GM12878 (cell line): ENCODE measurements around the gene LTBP3. TPM values are rescaled to one million over a fixed set of nuclear protein-coding genes. Genes with fewer than 3 reads are reported as not detected.
A peak's percentile ranks its signal among the peaks of the same experiment; 100 is the strongest.

Experiments
- ATF7 ChIP-seq: fragments of 450-650 bp; IDR thresholded peaks from 2 replicates; pipeline ENCODE4 v1.6.1; 2016; ENCODE audit warnings: low read depth, mild to moderate bottlenecking
- BACH1 ChIP-seq: fragments of 450-650 bp; IDR thresholded peaks from 2 replicates; pipeline ENCODE4 v1.6.1; 2017; ENCODE audit warnings: mild to moderate bottlenecking, borderline replicate concordance
- BHLHE40 ChIP-seq, 2 experiments: fragments of 450-650 bp in 1 of 2; IDR thresholded peaks; 2 replicates each; pipeline ENCODE4 v1.6.1; 2011 to 2017; ENCODE audit warnings: low read depth in 2 of 2, borderline replicate concordance in 1 of 2, improper control_type of control experiment in 1 of 2, low read length in 1 of 2, mild to moderate bottlenecking in 1 of 2
- BRCA1 ChIP-seq: IDR thresholded peaks from 2 replicates; pipeline ENCODE4 v1.6.1; 2011; ENCODE audit warnings: low read depth, low read length, improper control_type of control experiment
- EED ChIP-seq: sonication (generic); IDR thresholded peaks from 2 replicates; pipeline ENCODE4 v1.6.1; 2016; ENCODE audit warnings: antibody characterized with exemption, low read depth
- GATAD2B ChIP-seq: fragments of 450-650 bp; conservative IDR thresholded peaks from 2 replicates; pipeline ENCODE4 v1.6.1; 2017; ENCODE audit warnings: low read depth, mild to moderate bottlenecking, moderate library complexity
- MEF2B ChIP-seq: fragments of 450-650 bp; IDR thresholded peaks from 2 replicates; pipeline ENCODE4 v1.6.1; 2018; ENCODE audit warnings: mild to moderate bottlenecking, moderate library complexity; ENCODE audit not compliant: partially characterized antibody, poor library complexity, severe bottlenecking
- MXI1 ChIP-seq: fragments of 150-350 bp; IDR thresholded peaks from 2 replicates; pipeline ENCODE4 v1.6.1; 2011; ENCODE audit warnings: low read depth, mild to moderate bottlenecking, inconsistent platforms, low read length, improper control_type of control experiment
- PAX8 ChIP-seq: fragments of 450-650 bp; IDR thresholded peaks from 2 replicates; pipeline ENCODE4 v1.6.1; 2017; ENCODE audit warnings: mild to moderate bottlenecking, moderate library complexity
- SMARCA5 ChIP-seq: fragments of 450-650 bp; IDR thresholded peaks from 2 replicates; pipeline ENCODE4 v1.6.1; 2017; ENCODE audit warnings: mild to moderate bottlenecking
- ZNF274 ChIP-seq: IDR thresholded peaks from one replicate; pipeline ENCODE4 v1.8.0; 2011; ENCODE audit not compliant: insufficient read length, insufficient read depth
- ZSCAN29 ChIP-seq: fragments of 450-650 bp; IDR thresholded peaks from 2 replicates; pipeline ENCODE4 v1.6.1; 2017; ENCODE audit warnings: mild to moderate bottlenecking, moderate library complexity
- polyA plus RNA-seq, 11 experiments: library from polyadenylated mRNA; depleted of rRNA in 4 of 11; unstranded in 6 of 11; stranded (reverse) in 5 of 11; fragments of >200 nt; fragmentation: Nextera tagmentation in 4 of 11; fragmentation: Illumina TruSeq in 1 of 11; extraction: Ambion mirVana in 4 of 11; extraction: Trizol in 1 of 11; gene quantifications; 1 replicate in 1 of 11; 2 replicates in 10 of 11; pipeline versions ENCODE4 v1.2.1 to v1.2.3, GENCODE V29; 2011 to 2016; ENCODE audit warnings: inconsistent platforms in 2 of 11, missing spikeins in 2 of 11, low read depth in 1 of 11
- total RNA-seq, 4 experiments: library from RNA; depleted of rRNA in 3 of 4; stranded (reverse); fragments of >200 nt in 3 of 4; fragmentation: Illumina TruSeq in 1 of 4; extraction: Trizol in 1 of 4; gene quantifications; 2 replicates each; pipeline versions ENCODE4 v1.2.1 to v1.2.3, GENCODE V29; 2013 to 2021
- TF ChIP-seq, protein P1 (sequence below): fragments of 450-650 bp; formaldehyde crosslinking; IDR thresholded peaks from 2 replicates; pipeline ENCODE4 v1.4.0; 2022; ENCODE audit warnings: mild to moderate bottlenecking, moderate library complexity
- TF ChIP-seq, protein P2 (sequence below): IDR thresholded peaks from 2 replicates; pipeline ENCODE4 v1.6.1; 2012; ENCODE audit warnings: improper control_type of control experiment, low read depth, low read length; ENCODE audit not compliant: insufficient replicate concordance

Gene LTBP3
- total and polyA plus RNA-seq, 10 of the 15 experiments (the other 5 are each of a cell fraction or from before 2014, with no cell fraction given), result 2.2 to 12.2 (median 6.2) TPM; not detected in 2

DNA sequence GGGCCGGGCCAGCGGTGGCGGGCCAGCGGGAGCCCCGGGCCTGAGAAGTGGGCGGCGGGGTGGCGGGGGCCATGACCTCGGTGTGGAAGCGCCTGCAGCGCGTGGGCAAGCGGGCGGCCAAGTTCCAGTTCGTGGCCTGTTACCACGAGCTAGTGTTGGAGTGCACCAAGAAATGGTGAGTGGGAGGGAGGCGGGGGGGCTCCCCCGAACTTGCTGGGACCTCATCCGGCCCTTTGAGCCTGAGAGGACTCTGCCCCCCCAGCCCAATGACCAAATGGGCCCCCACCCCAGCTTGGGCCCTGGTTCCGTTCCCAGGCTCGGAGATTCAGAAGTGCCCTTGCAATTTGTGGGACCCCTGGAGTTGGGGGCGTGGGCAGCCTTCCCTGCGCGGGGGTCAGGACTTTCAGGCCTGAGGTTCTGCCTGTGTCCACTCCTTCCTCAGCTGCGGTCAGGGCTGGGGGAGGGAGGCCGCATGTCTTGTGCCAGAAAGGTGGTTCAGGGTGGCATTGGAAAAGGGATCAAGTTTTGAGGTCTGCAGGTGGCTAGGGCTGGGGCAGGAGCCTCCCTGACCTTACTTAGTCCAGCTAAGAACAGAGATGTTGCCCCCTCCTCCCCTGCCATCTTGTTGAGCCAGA, 18.2 kb upstream of the LTBP3 start (continued):
- TF ChIP-seq, protein P1, sequence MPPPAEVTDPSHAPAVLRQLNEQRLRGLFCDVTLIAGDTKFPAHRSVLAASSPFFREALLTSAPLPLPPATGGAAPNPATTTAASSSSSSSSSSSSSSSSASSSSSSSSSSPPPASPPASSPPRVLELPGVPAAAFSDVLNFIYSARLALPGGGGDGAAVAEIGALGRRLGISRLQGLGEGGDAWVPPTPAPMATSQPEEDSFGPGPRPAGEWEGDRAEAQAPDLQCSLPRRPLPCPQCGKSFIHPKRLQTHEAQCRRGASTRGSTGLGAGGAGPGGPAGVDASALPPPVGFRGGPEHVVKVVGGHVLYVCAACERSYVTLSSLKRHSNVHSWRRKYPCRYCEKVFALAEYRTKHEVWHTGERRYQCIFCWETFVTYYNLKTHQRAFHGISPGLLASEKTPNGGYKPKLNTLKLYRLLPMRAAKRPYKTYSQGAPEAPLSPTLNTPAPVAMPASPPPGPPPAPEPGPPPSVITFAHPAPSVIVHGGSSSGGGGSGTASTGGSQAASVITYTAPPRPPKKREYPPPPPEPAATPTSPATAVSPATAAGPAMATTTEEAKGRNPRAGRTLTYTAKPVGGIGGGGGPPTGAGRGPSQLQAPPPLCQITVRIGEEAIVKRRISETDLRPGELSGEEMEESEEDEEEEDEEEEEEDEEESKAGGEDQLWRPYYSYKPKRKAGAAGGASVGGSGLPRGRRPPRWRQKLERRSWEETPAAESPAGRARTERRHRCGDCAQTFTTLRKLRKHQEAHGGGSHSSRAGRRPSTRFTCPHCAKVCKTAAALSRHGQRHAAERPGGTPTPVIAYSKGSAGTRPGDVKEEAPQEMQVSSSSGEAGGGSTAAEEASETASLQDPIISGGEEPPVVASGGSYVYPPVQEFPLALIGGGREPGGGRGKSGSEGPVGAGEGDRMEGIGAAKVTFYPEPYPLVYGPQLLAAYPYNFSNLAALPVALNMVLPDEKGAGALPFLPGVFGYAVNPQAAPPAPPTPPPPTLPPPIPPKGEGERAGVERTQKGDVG (CRISPR knock-in tag), result no peak
- TF ChIP-seq MXI1 (0 out of 2 replicates have a peak, but pooled peaks have one; percentile 1), BRCA1 (no peak), EED (no peak; the same call in 1 of the 2 replicates), ZNF274 (no peak), ATF7 (no peak), BACH1 (peak; percentile 37; the same call in 1 of the 2 replicates), MEF2B (no peak), PAX8 (no peak), SMARCA5 (peak; percentile 18; the same call in 1 of the 2 replicates), ZSCAN29 (no peak), GATAD2B (0 out of 2 replicates have a peak, but pooled peaks have one; percentile 41), BHLHE40 (IDR thresholded peaks at IDR 0.05; ENCODE audit: borderline replicate concordance in 1 of 2, low read depth in 2 of 2, low read length in 1 of 2) (no peak)
- TF ChIP-seq, protein P2, sequence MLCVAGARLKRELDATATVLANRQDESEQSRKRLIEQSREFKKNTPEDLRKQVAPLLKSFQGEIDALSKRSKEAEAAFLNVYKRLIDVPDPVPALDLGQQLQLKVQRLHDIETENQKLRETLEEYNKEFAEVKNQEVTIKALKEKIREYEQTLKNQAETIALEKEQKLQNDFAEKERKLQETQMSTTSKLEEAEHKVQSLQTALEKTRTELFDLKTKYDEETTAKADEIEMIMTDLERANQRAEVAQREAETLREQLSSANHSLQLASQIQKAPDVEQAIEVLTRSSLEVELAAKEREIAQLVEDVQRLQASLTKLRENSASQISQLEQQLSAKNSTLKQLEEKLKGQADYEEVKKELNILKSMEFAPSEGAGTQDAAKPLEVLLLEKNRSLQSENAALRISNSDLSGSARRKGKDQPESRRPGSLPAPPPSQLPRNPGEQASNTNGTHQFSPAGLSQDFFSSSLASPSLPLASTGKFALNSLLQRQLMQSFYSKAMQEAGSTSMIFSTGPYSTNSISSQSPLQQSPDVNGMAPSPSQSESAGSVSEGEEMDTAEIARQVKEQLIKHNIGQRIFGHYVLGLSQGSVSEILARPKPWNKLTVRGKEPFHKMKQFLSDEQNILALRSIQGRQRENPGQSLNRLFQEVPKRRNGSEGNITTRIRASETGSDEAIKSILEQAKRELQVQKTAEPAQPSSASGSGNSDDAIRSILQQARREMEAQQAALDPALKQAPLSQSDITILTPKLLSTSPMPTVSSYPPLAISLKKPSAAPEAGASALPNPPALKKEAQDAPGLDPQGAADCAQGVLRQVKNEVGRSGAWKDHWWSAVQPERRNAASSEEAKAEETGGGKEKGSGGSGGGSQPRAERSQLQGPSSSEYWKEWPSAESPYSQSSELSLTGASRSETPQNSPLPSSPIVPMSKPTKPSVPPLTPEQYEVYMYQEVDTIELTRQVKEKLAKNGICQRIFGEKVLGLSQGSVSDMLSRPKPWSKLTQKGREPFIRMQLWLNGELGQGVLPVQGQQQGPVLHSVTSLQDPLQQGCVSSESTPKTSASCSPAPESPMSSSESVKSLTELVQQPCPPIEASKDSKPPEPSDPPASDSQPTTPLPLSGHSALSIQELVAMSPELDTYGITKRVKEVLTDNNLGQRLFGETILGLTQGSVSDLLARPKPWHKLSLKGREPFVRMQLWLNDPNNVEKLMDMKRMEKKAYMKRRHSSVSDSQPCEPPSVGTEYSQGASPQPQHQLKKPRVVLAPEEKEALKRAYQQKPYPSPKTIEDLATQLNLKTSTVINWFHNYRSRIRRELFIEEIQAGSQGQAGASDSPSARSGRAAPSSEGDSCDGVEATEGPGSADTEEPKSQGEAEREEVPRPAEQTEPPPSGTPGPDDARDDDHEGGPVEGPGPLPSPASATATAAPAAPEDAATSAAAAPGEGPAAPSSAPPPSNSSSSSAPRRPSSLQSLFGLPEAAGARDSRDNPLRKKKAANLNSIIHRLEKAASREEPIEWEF, result no peak
